Psoas muscle (tissue), 8 donors: ENCODE results near the gene LOXHD1. TPM values are rescaled to one million over a fixed set of nuclear protein-coding genes. Genes with fewer than 3 reads are reported as not detected.

Experiments
- ATAC-seq, 4 donors: fragments of 200-7000 bp; cut with Tn5 transposase; one replicate each; pipeline ENCODE4 v1.9.1; 2020; ENCODE audit warnings: moderate library complexity in 3 of 4, mild to moderate bottlenecking in 2 of 4
- DNase-seq, 2 donors: peaks; one replicate each; pipeline ENCODE4 v3.0.0-alpha.2; 2020
- H3K27ac ChIP-seq: fragments of 200-600 bp; one replicate; pipeline ENCODE4 v1.8.0; 2022
- H3K27me3 ChIP-seq, 3 donors: fragments of 200-600 bp in 1 of 3; one replicate each; pipeline versions ENCODE4 v1.6.1 to v1.8.0; 2013 to 2022; ENCODE audit warnings: low read length in 2 of 3, mild to moderate bottlenecking in 2 of 3, moderate library complexity in 1 of 3; ENCODE audit not compliant: insufficient read depth in 3 of 3
- H3K36me3 ChIP-seq, 2 donors: fragments of 200-600 bp in 1 of 2; one replicate each; pipeline versions ENCODE4 v1.6.1 to v1.8.0; 2013 to 2022; ENCODE audit warnings: low read depth in 1 of 2, mild to moderate bottlenecking in 1 of 2, moderate library complexity in 1 of 2; ENCODE audit not compliant: insufficient read depth in 1 of 2
- H3K4me1 ChIP-seq: fragments of 200-600 bp; one replicate; pipeline ENCODE4 v1.8.0; 2022
- H3K4me3 ChIP-seq: fragments of 200-600 bp; one replicate; pipeline ENCODE4 v1.8.0; 2022; ENCODE audit warnings: mild to moderate bottlenecking
- H3K9me3 ChIP-seq: fragments of 200-600 bp; one replicate; pipeline ENCODE4 v1.8.0; 2022
- WGBS, 3 donors: extraction: QIAGEN DNeasy Blood & Tissue Kit; methylation state at CpG; one replicate each; pipeline versions ENCODE4 v1.1.6 to v1.1.7; 2013; 5-methylcytosine and 5-hydroxymethylcytosine counted together
- intact Hi-C, 2 donors: fragments of 100-400 bp; cut with DNase I; formaldehyde crosslinking; loops; one replicate each; pipeline versions ENCODE4 v1.11.0 to v1.14.2; 2022
- polyA plus RNA-seq, 3 donors: library from polyadenylated mRNA; stranded (reverse); fragments of 200-250 nt; gene quantifications; one replicate each; pipeline ENCODE4 v1.2.3, GENCODE V29; 2013
- total RNA-seq, 4 donors: library from RNA; stranded (reverse); fragmentation: NEBNext Ultra II Directional in 2 of 4; extraction: Animal tissue kit (Norgen Biotek cat#: 25700) in 2 of 4; gene quantifications; one replicate each; pipeline versions ENCODE4 v1.2.1 to v1.2.4, GENCODE V29; 2021 to 2023
- TF ChIP-seq, protein P1 (sequence below): fragments of 200-600 bp; IDR thresholded peaks from one replicate; pipeline ENCODE4 v1.8.0; 2022; ENCODE audit warnings: antibody characterized with exemption
- donor health status: healthy with polysubstance abuse.
- donor health status: DM: no; HTN: no; CAD: no; lungs with moderate emphysema.
- donor health status: Bipolar disorder and iron deficiency.
- donor health status: healthy.
- donor health status: DM: yes; HTN: yes; CAD: no.
- donor health status: DM: no; HTN: no; CAD: no.
- donor health status: DM: no; HTN: no; CAD: no.
- donor health status: DM: yes; HTN: yes; CAD: no.

LOXHD1 gene
- total and polyA plus RNA-seq, 7 donors, result 0.06 to 0.34 (median 0.12) TPM; not detected in 1

- Histone ChIP-seq H3K27ac (no peak overlapping the region), H3K9me3 (no peaks in the 10 kb centered on the region), H3K27me3 (peaks cover 0 to 1% (median 0%) of the 10 kb centered on the region in 3 donors), H3K4me3 (no peak overlapping the region), H3K36me3 (no peaks in the 10 kb centered on the region), H3K4me1 (no peaks in the 10 kb centered on the region)
- WGBS, 3 donors, result 65 to 71% (median 67%) methylated on average over 17 of the region's 17 CpGs
- ATAC-seq (no peak), DNase-seq (no peak)
- intact Hi-C loops, result no loop called here
- TF ChIP-seq, protein P1, sequence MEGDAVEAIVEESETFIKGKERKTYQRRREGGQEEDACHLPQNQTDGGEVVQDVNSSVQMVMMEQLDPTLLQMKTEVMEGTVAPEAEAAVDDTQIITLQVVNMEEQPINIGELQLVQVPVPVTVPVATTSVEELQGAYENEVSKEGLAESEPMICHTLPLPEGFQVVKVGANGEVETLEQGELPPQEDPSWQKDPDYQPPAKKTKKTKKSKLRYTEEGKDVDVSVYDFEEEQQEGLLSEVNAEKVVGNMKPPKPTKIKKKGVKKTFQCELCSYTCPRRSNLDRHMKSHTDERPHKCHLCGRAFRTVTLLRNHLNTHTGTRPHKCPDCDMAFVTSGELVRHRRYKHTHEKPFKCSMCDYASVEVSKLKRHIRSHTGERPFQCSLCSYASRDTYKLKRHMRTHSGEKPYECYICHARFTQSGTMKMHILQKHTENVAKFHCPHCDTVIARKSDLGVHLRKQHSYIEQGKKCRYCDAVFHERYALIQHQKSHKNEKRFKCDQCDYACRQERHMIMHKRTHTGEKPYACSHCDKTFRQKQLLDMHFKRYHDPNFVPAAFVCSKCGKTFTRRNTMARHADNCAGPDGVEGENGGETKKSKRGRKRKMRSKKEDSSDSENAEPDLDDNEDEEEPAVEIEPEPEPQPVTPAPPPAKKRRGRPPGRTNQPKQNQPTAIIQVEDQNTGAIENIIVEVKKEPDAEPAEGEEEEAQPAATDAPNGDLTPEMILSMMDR, result no peak
These were observed 55.7 kb downstream of the LOXHD1 start for GRCh38 chr18:46601141-46601805.

GRCh38 chr18:46596119-46596518 lies 60.9 kb downstream of the LOXHD1 start:
- no peaks in the 10 kb centered on the region for H3K4me1 ChIP-seq
- ATAC-seq (no peak), DNase-seq (no peak)
- H3K27ac ChIP-seq, result no peak overlapping the region
- H3K4me3 ChIP-seq, result no peak overlapping the region
- no peaks in the 10 kb centered on the region for H3K27me3 ChIP-seq
- no peaks in the 10 kb centered on the region for H3K36me3 ChIP-seq
- TF ChIP-seq, protein P1, result no peak
- intact Hi-C loops, result no loop called here
- no peaks in the 10 kb centered on the region for H3K9me3 ChIP-seq

DNA sequence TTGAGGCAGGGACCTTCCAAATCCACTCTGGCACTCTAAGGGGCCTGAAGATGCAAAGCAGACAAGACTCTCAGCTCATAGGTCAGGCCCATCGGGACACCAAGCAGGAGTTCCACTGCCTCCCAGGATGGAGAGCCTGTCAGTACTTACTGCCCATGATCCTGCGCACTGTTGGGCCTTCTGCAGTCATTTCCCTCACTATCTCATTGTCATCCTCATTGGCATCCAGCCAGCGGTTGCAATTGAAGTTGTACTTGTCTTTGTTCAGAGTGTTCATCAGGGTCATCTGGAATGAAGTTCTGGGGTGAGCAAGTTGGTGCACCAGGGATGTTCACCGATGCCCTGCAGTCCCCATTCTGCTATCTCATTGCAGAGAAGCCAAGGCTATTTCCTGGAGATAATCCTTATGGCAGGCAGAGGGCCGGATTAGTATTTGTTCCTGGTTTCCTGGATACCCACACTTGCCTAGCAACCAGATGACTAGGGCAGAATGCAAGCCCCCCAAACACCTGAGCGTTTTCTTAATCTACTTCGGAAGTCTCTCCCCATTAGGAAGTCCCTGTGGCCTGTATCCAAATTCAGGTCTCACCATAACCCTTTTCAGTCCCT lies 65.1 kb downstream of the LOXHD1 start:
- intact Hi-C loops, result no loop called here
- Histone ChIP-seq H3K9me3 (no peaks in the 10 kb centered on the region), H3K27me3 (no peaks in the 10 kb centered on the region), H3K27ac (no peak overlapping the region), H3K36me3 (no peaks in the 10 kb centered on the region), H3K4me1 (no peaks in the 10 kb centered on the region), H3K4me3 (no peak overlapping the region)
- TF ChIP-seq, protein P1, result no peak
- no peak for DNase-seq
- no peak for ATAC-seq
- WGBS, 3 donors, result 56 to 70% (median 63%) methylated on average over 7 of the region's 7 CpGs

DNA sequence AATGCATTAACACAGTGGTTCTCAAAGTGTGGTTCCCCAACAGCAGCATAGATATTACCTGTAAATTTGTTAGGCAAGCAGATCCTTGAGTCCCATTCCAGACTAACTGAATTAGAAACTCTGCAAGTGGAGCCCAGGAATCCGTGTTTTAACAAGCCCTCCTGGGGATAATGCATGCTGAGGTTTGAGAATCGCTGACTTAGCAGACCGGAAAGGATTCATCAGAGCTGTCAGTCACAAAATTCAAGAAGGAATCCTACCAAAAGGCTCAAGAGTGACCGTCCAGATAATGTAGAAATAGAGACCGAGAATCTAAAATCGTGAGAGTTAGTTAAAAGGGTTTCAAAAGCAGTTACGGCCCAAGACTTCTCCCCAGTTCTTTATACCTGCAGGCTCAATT lies 66.9 kb downstream of the LOXHD1 start:
- WGBS, 3 donors, result 48 to 61% (median 49%) methylated on average over 7 of the region's 7 CpGs
- TF ChIP-seq, protein P1, result no peak

More for the DNA sequence above, 66.9 kb downstream of the LOXHD1 start:
- Histone ChIP-seq H3K9me3 (no peaks in the 10 kb centered on the region), H3K4me1 (no peaks in the 10 kb centered on the region), H3K36me3 (no peaks in the 10 kb centered on the region), H3K4me3 (no peak overlapping the region), H3K27me3 (no peaks in the 10 kb centered on the region), H3K27ac (no peak overlapping the region)
- DNase-seq (no peak), ATAC-seq (no peak)
- intact Hi-C loops, result no loop called here
